ENCODE results near the gene HOXD3.

HOXD3 gene

DNA sequence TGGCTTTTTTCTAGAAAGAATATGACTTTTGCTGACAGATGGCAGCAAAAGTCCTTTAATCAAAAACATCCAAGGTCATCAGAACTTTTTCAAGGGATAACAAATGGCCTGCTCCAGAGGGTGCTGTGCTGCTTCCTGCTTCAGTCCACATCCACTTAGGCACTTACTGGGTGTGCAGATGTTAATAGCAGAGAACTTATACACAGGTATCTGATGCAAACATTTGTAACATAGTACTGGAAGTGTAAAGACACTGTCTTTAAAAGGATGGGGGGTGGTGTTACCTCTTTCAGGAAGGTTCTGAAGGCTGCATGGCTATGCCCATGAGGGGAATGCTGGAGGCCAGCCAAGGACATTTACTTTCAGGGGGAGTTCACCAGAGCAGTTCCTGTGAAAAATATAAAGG is 22.1 kb upstream of the HOXD3 start:
- peak; percentile 29 for DNase-seq

DNA sequence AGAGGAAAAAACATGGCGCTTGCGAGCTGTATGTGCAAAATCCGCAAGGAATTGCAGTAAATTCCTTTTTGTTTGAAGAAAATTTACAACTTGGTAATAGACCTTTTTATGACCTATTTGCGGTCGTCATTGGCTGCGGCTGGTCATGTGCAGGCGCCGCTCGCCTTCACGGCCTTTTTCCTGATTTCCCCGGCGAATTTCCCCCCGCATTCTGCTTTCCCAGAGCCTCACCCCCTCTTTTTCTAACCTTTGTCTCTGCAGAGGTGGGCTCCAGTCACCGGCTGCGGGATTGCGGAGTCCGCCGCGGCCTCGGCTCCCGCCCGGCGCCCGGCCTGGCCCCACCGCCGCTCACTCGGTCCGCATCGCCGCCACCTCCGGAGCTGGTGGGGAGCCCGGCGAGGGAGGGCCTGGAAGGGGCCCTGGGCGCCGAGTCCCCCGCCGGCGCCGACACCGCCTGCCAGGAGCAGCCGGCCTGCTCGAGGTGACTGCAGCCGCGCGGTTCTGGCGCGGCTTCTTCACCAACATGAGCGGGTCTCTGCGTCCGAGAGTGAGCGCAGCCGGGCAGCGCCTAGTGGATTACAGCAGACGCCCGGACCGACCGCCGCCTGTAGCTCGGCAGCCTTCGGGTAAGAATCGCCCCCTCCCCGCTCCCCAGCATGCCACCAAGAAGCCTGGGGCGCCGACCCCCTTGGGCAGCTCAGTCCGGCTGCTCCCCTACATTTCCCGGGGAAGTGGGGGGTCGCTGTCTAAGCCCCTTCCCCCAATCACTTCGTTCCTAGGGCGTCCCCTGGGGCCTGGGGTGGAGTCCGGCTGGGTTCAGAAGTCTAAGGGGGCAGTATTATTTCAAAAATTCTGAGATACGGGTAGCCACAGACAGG is 20.5 kb upstream of the HOXD3 start:
- no peak for DNase-seq

DNA sequence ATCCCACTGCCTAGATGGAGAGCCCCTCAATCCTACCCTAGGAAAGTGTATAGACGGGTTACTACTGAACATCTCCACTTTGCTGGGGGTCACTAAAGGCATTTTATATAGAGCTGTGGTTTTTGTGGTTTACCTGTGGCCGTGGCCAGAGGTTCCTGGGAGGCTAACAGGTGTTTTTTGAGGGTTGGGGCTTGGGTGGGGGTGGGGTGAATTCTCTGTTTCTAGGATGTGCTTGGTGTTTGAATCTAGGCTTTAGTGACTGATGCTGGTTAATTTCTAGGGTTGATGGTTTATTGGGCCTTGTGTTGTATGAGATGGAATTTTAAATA is 19.9 kb upstream of the HOXD3 start:
- no peak for DNase-seq

DNA sequence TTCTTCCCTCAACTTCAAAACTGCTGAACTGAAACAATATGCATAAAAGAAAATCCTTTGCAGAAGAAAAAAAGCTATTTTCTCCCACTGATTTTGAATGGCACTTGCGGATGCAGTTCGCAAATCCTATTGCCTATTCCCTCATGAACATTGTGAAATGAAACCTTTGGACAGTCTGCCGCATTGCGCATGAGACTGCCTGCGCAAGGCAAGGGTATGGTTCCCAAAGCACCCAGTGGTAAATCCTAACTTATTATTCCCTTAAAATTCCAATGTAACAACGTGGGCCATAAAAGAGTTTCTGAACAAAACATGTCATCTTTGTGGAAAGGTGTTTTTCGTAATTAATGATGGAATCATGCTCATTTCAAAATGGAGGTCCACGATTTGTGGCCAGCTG is 19.2 kb upstream of the HOXD3 start:
- DNase-seq = no peak

DNA sequence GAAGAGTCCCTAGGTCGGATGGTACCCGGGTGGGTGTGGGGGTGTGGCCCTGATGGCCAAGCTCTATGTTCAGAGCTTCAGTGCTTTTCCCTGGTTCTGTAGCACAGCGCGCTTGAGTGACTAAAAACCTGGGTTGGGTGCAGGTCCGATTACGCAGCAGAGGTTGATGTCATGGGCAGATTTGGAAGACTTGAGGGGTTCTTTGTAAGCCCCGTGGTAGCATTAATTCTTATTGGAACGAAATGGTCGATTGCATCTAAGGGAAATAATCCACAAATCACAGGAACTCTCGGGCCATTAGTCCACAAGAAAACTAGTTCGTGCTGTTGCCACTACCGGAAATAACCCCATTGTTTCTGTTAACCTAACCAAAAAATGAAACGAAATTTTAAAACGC is 18.6 kb upstream of the HOXD3 start:
- no peak for DNase-seq

DNA sequence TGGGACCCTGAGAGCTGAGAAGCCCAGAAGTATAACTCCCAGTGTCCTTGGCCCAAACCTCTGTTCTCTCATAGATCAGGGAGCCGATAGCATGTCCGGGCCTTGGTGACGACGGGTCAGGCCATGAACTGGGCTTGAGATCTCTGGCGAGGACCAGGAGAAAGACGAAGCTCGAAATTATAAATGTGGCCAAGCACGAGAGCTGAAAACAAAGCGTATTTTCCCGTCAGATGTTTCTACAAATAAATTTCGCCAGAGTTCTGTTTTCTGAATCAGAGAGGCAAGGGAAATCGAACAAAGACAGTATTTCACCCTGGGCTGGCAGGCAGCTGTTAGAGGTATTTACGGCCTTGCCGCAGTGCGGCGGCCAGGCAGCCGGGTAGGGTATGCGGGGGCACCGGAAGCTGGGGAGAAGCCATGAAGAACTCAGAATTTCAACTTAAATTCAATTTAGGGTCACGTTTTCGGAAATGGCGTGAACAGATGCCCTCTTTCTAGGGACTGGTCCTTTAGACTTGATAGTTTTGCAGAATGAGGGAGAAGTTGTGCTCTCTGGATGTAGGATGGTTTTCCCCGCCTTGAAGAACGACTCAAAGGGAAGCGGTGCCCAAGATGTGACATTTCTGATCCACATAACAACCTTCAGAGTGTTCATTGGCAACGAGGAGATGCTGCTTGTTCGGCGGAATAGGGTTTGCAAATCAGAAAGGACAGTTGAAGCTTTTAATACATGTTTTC is 18.0 kb upstream of the HOXD3 start:
- DNase-seq = no peak

DNA sequence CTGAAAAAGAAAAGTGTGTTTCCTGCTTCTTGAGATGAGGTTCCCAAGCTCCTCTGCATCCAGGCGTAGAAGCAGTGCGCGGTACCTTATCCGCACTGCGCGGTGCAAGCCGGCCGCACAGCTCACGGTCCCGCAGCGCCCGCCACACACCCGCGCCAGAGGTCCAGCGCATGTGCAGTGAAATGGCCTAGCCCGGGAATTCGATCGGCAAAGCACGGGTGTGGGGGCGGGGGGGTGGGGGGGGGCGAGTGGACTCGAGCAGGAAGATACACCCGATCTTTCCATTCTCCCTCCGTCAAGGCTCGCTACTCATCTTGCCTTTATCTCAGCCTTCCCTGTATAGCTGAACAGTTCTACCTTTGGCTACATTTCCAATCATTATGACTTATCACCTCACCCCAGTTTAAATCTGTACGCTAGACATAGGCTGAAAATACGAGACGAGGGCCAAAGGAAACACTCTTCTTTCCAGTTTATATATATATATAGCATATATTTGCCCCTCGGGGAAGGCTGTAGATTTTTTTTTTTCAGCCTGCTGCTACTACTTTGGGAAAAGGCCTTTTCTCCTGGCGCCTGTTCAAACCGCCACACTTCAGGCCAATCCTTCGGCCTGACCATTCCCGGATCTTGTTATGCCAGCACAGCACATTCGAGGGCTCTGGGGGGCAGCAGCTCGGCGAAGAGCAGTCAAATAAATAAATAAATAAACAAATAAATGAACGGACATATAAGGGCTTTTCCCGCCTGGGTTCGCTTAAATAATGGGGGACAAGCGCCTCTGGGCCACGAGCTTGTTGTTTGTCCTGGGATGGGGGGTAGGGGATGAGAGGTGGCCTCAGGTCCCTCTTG is 17.2 kb upstream of the HOXD3 start:
- DNase-seq = no peak

DNA sequence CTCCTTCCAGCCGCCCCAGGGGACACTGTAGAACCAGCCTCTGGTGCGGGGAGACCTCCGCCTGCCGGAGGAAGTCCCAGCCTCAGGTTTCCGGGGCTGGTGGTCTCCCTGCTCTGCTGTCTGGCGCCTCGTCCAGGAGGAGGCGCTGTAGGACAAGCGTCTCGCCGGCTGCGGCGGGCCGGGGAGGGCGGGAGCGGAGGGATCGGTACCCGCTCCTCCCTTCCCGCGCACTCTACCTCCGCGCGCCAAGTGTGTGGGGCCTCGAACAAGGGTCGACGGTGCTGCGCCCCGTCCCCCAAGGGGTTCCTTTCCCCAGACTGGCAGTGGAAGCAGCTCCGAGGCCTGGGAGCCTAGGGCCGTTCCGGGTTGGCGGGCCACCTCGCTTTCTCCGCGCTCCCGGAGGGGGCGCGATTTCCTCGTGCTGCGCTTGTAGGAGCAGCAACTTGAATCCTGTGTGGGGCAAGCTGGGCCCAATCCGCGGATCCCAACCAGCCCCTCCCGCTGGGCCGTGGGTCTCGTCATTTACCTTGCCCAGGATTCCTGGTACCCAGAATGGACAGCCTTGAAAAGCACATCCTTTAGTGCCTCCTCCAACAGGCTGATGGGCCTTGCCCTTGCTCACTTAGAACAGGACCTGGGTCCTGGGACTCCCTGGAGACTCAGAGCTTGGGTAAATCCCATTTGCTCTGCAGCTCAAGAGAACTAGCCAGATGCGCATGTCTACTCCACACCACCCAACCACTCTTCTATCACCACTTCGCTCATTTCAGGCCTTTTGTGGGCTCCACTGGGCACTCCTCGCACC is 16.4 kb upstream of the HOXD3 start:
- peak; percentile 78 for DNase-seq

DNA sequence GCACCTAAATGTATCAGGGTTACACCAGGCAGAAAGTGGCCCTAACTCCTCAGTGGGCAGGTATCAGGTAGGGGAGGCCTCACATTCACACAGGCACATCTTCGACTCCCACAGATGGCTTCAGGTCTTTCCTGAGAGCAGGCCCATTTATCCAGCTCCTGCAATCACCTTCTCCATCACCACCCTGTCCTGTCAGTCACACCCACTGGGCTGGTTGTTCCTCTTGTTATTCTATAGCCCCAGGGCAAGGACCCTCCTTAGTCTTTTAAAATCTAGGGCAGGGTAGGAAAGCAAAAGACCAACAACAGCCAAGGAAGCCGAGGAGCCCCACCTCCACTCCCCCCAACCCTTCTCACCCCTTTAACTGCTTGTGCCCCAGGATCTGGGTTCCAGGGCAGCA is 14.8 kb upstream of the HOXD3 start:
- no peak for DNase-seq

DNA sequence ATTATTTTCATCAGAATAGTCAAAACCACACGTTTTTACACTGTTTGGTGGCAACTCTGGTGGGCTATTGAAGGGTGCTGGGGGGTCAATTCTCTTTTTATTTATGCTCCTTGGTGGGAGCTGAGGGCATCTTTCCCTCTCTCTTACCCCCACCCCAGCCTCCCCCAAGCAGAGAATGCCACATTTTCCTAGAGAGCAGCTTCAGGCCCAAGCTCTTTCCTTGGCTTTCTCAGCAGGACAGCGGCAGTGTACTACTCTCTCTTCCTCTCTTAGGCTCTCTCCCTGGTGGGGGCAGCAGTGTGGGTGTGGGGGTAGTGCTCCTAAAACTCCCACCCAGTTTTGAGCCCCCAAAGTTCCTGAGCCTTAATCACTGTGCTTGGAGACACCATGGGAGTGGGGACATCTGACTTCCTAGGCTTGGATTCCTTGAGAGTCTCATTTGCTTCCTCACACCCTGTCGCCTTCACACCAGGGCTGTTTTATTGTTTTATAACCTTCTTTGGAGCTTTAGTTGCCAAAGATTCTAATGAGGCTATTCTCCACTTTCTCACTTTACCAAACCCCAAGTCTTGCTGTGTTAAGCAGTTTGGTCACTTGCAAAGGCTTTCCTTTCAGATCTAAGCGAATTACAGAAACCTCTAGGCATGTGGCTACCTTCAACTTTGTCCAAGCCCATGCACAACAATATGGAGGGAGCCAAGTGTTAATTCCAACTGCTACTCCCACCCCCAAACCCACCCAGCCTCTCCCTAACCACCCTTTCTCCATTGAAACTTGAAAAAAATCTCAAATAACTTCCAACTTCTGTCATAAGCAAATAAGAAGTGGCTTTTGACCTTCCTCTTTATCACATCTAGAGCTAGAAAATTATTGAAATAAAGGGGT is 11.8 kb upstream of the HOXD3 start:
- no peak for DNase-seq

DNA sequence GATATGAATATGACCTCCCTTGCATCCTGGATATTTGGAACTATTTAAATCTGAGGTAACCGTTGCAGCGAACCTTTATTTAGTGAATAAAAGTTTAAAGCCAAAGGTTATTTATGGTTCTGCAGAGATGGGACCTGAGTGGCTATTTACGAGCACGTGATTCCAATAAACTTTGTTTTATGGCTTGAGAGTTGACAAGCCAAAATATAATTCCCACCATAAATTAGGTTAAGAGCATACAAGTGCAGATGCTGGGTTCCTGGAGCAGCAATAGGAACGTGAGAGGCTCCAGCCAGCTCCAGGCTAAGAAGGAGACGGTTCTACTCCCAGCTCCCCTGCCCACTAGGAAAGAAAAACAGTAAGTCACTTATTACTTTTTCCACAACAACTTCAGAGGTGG is 11.0 kb upstream of the HOXD3 start:
- DNase-seq = no peak

DNA sequence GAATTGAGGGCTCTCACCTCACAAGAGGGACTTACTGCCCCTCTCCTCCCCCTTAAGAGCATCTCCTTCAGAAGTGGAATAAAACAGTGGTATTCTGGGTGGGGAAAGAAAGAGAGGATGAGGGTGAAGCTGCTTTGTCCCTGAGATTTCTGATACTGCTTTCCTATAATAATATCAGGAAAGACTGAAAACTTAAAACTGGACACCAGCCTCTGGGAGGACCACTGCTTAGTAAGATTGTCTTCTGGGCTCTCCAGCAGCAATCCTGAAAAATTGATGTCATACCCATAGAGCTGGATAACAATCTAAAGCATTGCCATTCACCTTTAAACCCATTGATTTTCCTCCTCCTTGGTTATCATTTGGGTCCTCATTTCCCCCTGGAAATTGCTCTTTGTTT is 10.5 kb upstream of the HOXD3 start:
- no peak for DNase-seq

DNA sequence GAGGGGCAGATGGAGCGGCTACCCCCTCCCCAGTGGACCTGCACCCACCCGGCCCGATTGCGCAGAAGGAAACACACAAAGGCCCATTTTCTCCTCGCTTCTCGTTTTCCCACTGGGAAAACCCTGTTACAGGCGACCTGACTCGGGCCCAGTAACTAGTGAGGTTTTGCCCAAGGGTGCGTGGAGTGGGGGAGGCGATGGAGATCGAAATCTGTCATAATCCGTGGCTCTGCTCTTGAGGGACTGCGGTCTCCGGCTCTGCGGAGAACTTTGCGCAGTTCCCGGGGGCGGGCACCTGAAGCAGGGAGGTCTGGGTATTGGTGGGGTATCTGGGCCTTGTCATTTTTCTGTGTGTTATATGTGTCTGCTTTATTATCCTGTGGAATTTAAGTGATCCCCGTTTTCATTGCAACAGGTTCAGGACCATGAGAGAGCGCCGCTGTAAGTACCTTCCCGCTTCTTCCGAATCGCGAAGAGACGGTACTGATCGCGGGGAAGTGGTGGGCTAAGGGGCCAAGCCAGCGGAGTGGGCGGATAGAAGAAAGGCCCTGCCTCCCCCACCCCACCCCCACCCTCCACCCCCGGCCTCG is 9.8 kb upstream of the HOXD3 start:
- no peak for DNase-seq

DNA sequence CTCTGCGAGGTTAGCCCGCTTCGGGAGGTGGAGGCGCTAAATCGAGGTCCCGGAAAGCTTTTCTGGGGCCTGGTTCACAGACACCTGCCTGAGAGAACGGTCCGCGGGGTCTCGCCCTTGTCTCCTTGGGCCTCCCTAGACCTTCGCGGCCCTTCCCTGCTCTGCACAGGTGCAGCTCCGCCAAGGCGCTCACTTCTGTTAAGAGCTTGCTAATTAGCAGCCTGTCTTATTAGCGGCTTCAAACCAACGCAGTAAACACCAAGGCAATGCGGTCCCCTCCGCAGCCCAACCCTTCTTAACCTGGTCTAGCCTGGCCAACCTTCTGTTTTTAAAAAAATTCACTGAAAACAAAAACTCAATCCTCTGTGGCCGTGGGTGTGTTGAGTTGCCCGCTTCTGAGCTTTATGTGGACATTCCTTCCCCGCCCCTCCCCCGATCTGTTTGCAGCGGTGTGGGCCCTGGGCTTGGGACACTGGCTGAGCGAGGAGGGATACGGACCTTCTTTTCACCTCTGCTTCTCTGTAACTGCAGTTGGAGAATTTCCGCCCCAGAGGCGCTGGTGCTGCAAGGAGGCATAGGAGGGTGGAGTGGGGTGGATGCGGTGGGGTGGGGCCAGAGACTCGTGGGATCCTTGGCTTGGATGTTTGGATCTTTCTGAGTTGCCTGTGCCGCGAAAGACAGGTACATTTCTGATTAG is 9.2 kb upstream of the HOXD3 start:
- no peak for DNase-seq

DNA sequence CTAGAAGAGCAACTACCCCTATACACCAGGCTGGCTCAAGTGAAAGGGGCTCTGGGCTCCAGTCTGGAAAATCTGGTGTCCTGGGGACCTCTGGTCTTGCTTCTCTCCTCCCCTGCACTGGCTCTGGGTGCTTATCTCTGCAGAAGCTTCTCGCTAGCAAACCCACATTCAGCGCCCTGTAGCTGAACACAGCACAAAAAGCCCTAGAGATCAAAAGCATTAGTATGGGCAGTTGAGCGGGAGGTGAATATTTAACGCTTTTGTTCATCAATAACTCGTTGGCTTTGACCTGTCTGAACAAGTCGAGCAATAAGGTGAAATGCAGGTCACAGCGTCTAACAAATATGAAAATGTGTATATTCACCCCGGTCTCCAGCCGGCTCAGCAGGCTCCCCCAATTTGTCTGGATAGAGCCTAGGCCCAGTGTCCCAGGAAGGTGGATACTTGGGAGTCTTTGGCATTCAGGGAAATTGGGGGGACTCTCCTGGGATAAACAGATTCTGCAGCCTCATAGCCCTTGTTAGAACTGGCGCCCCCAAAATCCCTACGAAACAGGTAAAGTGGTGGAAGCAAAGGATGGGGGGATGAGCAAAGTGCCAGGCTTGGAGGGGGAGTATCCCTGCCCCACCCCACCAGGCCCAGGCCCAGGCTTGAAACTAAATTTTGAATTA is 8.2 kb upstream of the HOXD3 start:
- DNase-seq = no peak

DNA sequence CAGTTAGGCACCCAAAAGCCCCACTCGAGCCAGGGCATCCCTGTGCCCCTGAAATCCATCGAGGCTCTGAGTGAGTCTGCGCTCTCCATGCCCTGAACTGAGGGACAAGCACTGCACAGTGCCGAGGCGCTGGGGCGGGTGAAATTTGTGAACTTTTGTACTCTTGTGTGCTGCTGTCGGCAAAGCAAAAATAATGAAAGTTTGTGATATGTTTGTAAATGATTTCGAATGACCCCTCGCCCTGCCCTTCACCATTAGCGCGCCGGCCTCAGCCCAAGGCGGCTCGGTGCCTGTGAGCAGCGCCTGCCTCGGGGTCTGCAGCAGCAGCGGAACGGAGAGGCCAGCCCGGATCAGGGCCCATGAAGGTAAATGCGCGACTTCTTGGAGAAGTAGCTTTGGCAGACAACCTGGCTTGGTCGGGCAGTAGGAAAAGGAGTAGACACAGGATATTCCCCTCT is 7.6 kb upstream of the HOXD3 start:
- DNase-seq = no peak

DNA sequence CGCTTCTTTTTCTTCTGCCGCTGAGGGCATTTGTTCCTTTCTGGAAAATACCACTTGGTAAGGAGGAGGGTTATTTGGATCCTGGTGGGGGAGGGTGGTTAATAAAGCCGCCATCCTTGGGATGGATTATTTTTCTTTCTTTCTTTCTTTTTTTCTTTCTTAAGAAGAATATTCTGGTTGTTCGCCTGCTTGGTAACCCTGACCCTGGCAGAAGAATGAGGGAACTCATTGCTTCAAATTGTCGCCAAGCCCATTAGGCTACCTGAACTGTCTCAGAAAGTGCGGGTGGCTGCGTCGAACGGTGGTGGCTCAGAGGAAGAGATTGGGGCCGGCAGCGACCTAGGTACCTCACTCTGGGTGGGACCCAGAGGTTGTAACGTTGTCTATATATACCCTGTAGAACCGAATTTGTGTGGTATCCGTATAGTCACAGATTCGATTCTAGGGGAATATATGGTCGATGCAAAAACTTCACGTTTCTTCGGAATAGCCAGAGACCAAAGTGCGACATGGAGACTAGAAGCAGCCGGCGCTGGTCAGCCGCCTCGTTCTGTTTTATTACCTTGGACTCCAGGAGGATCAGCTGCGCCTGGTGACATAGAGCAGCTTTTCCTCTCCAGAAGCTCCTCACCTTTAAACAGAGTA is 7.0 kb upstream of the HOXD3 start:
- no peak for DNase-seq

DNA sequence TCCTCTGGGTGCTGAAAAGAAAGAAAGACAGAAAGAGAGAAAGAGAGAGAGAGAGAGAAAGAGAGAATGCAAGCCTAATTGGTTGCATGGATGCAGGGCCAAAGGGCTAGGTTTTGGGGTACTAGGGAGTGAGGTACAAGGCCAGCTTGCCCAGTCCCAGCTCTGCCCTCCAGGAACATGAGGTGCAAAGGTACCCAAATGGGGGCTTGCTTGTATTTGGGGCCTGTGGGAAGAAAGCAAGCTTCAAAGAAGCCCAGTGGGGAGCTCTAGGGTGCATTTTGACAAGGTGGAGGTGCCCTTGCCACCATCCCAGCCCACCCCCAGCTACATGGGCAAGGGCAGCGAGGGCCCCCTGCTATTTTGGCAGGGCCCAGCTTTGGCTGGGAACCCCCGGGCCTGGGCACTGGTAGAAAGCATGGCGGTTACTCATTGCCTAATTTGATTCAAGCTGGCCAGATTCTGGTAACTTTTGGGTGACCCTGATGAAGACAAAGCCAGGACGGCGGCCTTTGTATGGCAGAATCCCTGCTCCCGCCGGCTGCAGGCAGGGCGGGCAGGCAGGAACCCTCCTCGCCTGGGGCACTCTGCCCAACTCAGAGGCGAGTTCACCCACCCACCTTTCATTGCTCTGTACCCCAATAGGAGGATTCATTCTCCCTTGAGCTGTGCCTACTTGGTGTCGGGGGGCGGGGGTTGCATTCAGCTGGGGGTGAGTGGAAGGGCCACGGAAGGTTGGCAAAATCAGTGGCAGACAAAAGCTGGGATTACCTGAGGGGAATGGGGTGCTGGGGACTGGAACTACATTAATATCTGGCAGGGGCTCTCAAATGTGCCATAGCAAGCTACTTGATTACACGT is 6.3 kb upstream of the HOXD3 start:
- DNase-seq = no peak

All from NCI-H2171 treated with DMSO at 0.1 percent for 48 hours (cell line).